Liver (tissue), 3 donors: Measurements from ENCODE around the gene ADAM19.

ENCODE experiments used
- EGR1 ChIP-seq, 2 donors: IDR thresholded peaks; 2 replicates each; pipeline ENCODE4 v1.6.1; 2016 to 2018; ENCODE audit warnings: antibody characterized with exemption in 2 of 2, low read depth in 2 of 2
- FOXA1 ChIP-seq: IDR thresholded peaks from 2 replicates; pipeline ENCODE4 v1.6.1; 2016; ENCODE audit warnings: antibody characterized with exemption
- GABPA ChIP-seq, 2 donors: IDR thresholded peaks in 1 of 2; conservative IDR thresholded peaks in 1 of 2; 2 replicates each; pipeline ENCODE4 v1.6.1; 2016; ENCODE audit warnings: antibody characterized with exemption in 2 of 2, mild to moderate bottlenecking in 1 of 2, moderate library complexity in 1 of 2
- HNF4G ChIP-seq: IDR thresholded peaks from 2 replicates; pipeline ENCODE4 v1.6.1; 2016; ENCODE audit warnings: antibody characterized with exemption
- RAD21 ChIP-seq, 2 donors: IDR thresholded peaks; 2 replicates each; pipeline ENCODE4 v1.6.1; 2016; ENCODE audit warnings: antibody characterized with exemption in 2 of 2, mild to moderate bottlenecking in 2 of 2
- TAF1 ChIP-seq: conservative IDR thresholded peaks from 2 replicates; pipeline ENCODE4 v1.6.1; 2016; ENCODE audit warnings: antibody characterized with exemption, mild to moderate bottlenecking
- YY1 ChIP-seq: IDR thresholded peaks from 2 replicates; pipeline ENCODE4 v1.6.1; 2016; ENCODE audit warnings: antibody characterized with exemption, mild to moderate bottlenecking
- TF ChIP-seq, protein P1 (sequence below): fragments of 150-350 bp; IDR thresholded peaks from 2 replicates; pipeline ENCODE4 v1.5.1; 2017; ENCODE audit warnings: improper control_type of control experiment, low read depth, low read length; ENCODE audit not compliant: missing input control
- TF ChIP-seq, protein P2 (sequence below): IDR thresholded peaks from 2 replicates; pipeline ENCODE4 v1.6.1; 2016; ENCODE audit warnings: antibody characterized with exemption
- donor health status: healthy.
- donor health status: healthy.

DNA sequence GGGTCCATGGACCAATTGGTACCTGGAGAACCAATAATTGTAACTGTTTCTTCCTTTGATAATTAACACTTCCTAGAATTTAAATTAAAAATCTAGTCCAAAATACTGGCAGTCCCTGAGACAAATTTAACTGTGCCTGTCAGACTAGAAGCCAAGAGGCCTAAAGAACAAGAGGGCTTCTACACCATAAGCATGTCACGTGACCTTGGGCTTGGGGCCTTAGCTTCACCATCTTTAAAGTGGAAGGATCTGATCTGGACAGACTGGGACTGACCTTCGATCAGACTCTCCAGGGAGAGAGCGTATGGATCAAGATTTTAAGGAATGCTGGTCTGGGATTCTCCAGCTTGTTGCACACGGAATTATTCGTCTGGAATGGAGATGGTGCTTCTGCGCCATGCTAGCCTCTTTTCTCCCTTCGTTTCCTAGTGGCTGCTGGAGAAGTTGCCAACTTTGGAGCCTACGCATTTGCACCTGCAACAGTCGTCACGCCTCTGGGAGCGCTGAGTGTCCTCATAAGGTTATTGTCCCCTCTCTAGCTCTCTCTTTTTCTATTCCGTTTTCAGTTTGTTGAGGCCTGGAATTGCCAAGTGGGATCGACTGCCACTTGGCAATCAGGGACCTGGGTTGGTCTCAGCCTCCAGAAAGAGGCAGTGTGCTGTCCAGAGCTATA, 107.1 kb downstream of the ADAM19 start:
- TF ChIP-seq, protein P1, sequence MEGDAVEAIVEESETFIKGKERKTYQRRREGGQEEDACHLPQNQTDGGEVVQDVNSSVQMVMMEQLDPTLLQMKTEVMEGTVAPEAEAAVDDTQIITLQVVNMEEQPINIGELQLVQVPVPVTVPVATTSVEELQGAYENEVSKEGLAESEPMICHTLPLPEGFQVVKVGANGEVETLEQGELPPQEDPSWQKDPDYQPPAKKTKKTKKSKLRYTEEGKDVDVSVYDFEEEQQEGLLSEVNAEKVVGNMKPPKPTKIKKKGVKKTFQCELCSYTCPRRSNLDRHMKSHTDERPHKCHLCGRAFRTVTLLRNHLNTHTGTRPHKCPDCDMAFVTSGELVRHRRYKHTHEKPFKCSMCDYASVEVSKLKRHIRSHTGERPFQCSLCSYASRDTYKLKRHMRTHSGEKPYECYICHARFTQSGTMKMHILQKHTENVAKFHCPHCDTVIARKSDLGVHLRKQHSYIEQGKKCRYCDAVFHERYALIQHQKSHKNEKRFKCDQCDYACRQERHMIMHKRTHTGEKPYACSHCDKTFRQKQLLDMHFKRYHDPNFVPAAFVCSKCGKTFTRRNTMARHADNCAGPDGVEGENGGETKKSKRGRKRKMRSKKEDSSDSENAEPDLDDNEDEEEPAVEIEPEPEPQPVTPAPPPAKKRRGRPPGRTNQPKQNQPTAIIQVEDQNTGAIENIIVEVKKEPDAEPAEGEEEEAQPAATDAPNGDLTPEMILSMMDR, result no peak
- TF ChIP-seq YY1 (no peak), RAD21 (IDR thresholded peaks at IDR 0.05) (no peak), EGR1 (IDR thresholded peaks at IDR 0.05; ENCODE audit: low read depth in 2 of 2) (no peak), FOXA1 (no peak), GABPA (IDR thresholded peaks at IDR 0.05 in 1 of 2, conservative IDR thresholded peaks at IDR 0.05 in 1 of 2) (no peak), HNF4G (no peak), TAF1 (no peak)
- TF ChIP-seq, protein P2, sequence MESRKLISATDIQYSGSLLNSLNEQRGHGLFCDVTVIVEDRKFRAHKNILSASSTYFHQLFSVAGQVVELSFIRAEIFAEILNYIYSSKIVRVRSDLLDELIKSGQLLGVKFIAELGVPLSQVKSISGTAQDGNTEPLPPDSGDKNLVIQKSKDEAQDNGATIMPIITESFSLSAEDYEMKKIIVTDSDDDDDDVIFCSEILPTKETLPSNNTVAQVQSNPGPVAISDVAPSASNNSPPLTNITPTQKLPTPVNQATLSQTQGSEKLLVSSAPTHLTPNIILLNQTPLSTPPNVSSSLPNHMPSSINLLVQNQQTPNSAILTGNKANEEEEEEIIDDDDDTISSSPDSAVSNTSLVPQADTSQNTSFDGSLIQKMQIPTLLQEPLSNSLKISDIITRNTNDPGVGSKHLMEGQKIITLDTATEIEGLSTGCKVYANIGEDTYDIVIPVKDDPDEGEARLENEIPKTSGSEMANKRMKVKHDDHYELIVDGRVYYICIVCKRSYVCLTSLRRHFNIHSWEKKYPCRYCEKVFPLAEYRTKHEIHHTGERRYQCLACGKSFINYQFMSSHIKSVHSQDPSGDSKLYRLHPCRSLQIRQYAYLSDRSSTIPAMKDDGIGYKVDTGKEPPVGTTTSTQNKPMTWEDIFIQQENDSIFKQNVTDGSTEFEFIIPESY, result no peak
